Panc1 (cell line): Measurements from ENCODE around the gene BEX3. TPM values are rescaled to one million over a fixed set of nuclear protein-coding genes. Genes with fewer than 3 reads are reported as not detected.
"Not testable (repeated sequence)": the region's sequence is repeated elsewhere in the genome, so short reads cannot be mapped to it uniquely, and the experiment has no call there.

Experiments used
- ATAC-seq: fragments of 200-7000 bp; cut with Tn5 transposase; 2 replicates; pipeline ENCODE4 v1.9.1; 2020; ENCODE audit warnings: mild to moderate bottlenecking, moderate library complexity
- BruUV-seq: library from RNA; stranded (reverse); fragments of 400-500 nt; replicated peaks from 2 replicates; lab custom pipeline; 2021; lab: Mats Ljungman, UMichigan
- CTCF ChIA-PET: fragments of 300-600 bp; sonication (Branson Sonifier 250); formaldehyde crosslinking; loops from one replicate; lab custom pipeline; 2022; ENCODE audit warnings: antibody characterized with exemption; lab: Charles Lee
- POLR2A ChIA-PET: fragments of 300-600 bp; sonication (Branson Sonifier 250); formaldehyde crosslinking; loops from one replicate; lab custom pipeline; 2022; ENCODE audit warnings: antibody characterized with exemption; lab: Charles Lee
- DNase-seq: peaks from one replicate; pipeline ENCODE4 v3.0.0-alpha.2; 2010; ENCODE audit warnings: low read depth, low spot score
- H3K27ac ChIP-seq: 2 replicates; pipeline ENCODE4 v1.5.1; 2011; ENCODE audit warnings: mild to moderate bottlenecking, low read length, inconsistent platforms
- H3K27me3 ChIP-seq: fragments of 200-500 bp; sonication (Bioruptor generic); 2 replicates; pipeline ENCODE4 v1.6.0; 2014; ENCODE audit warnings: low read length, inconsistent platforms; ENCODE audit not compliant: control insufficient read depth, insufficient read depth
- H3K36me3 ChIP-seq: fragments of 200-500 bp; sonication (Bioruptor generic); 2 replicates; pipeline ENCODE4 v1.5.1; 2014; ENCODE audit warnings: inconsistent platforms, mild to moderate bottlenecking, low read length, moderate library complexity; ENCODE audit not compliant: control insufficient read depth, insufficient read depth
- H3K4me1 ChIP-seq: 2 replicates; pipeline ENCODE4 v1.5.1; 2011; ENCODE audit warnings: inconsistent platforms, mild to moderate bottlenecking, low read length, moderate library complexity; ENCODE audit not compliant: control insufficient read depth, insufficient read depth
- H3K4me3 ChIP-seq, 2 experiments: 2 replicates each; pipeline ENCODE4 v1.5.1; 2011 to 2012; ENCODE audit warnings: low read depth in 2 of 2, low read length in 2 of 2, mild to moderate bottlenecking in 2 of 2, inconsistent platforms in 1 of 2, moderate library complexity in 1 of 2
- H3K9me3 ChIP-seq: fragments of 200-500 bp; sonication (Bioruptor generic); 2 replicates; pipeline ENCODE4 v1.5.1; 2014; ENCODE audit warnings: low read depth, mild to moderate bottlenecking, inconsistent platforms, low read length, moderate library complexity; ENCODE audit not compliant: control insufficient read depth, insufficient read depth
- CTCF ChIP-seq: fragments of 450-650 bp; IDR thresholded peaks from 2 replicates; pipeline ENCODE4 v1.5.1; 2017; ENCODE audit warnings: mild to moderate bottlenecking
- POLR2AphosphoS5 ChIP-seq: IDR thresholded peaks from 2 replicates; pipeline ENCODE4 v1.6.1; 2012; ENCODE audit warnings: mild to moderate bottlenecking, low read depth, low read length, moderate library complexity
- REST ChIP-seq, 2 experiments: IDR thresholded peaks; 2 replicates each; pipeline ENCODE4 v1.6.1; 2011 to 2012; ENCODE audit warnings: low read depth in 2 of 2, control low read depth in 1 of 2, low read length in 1 of 2, mild to moderate bottlenecking in 1 of 2, moderate library complexity in 1 of 2; ENCODE audit not compliant: insufficient read depth in 1 of 2
- SIN3A ChIP-seq: IDR thresholded peaks from 2 replicates; pipeline ENCODE4 v1.6.1; 2012; ENCODE audit warnings: low read depth, mild to moderate bottlenecking, low read length, moderate library complexity, borderline replicate concordance; ENCODE audit not compliant: insufficient read depth
- TCF7L2 ChIP-seq: IDR thresholded peaks from 2 replicates; pipeline ENCODE4 v1.6.1; 2011; ENCODE audit warnings: mild to moderate bottlenecking, low read depth, low read length, inconsistent platforms
- in situ Hi-C: cut with HindIII; loops from 2 replicates; pipeline ENCODE4 v1.10.0; 2016; ENCODE audit warnings: low sequenced_read_pairs, low pct_unique_long_range_greater_than_20kb
- intact Hi-C: fragments of 100-400 bp; cut with micrococcal nuclease; formaldehyde crosslinking; loops from one replicate; pipeline ENCODE4 v1.10.0; 2022; ENCODE audit not compliant: unreplicated experiment
- total RNA-seq: library from RNA; stranded (reverse); gene quantifications from one replicate; pipeline ENCODE4 v1.2.1, GENCODE V29; 2021; ENCODE audit not compliant: unreplicated experiment

BEX3 gene
- total RNA-seq, 1 experiment from 2014 or later = 59.3 TPM

- DNase-seq (no peak), ATAC-seq (no peak)
- TSS peak; percentile 99 for BruUV-seq
- in situ Hi-C loops = no loop called here
- Histone ChIP-seq H3K4me3 (no peak overlapping the region), H3K27me3 (no peaks in the 10 kb centered on the region), H3K4me1 (peaks cover 10% of the 10 kb centered on the region), H3K27ac (no peak overlapping the region), H3K36me3 (peaks cover 2% of the 10 kb centered on the region), H3K9me3 (no peaks in the 10 kb centered on the region)
- no peak for TF ChIP-seq TCF7L2
- TF ChIP-seq POLR2AphosphoS5 = no peak
- TF ChIP-seq REST (IDR thresholded peaks at IDR 0.05; ENCODE audit: insufficient read depth in 1 of 2, low read depth in 2 of 2, low read length in 1 of 2) = no peak
- TF ChIP-seq SIN3A = no peak
- no peak for TF ChIP-seq CTCF
- intact Hi-C loops = no loop called here
- CTCF ChIA-PET = interaction anchor here (0.6 to 0.8 kb wide), 2 partner anchors 19 to 109 kb away, joined by 3 to 4 read pairs; no protein-coding TSS in a partner anchor
- POLR2A ChIA-PET = no interaction called here
Measured at GRCh38 chrX:103357871-103358270, 18.5 kb upstream of the BEX3 start.

- H3K9me3 ChIP-seq, BruUV-seq, H3K27ac ChIP-seq, in situ Hi-C loops, H3K4me3 ChIP-seq, POLR2A ChIA-PET, DNase-seq, ATAC-seq, CTCF ChIA-PET, H3K27me3 ChIP-seq, H3K36me3 ChIP-seq, intact Hi-C loops: not testable (repeated sequence)
- peaks cover 11% of the 10 kb centered on the region for H3K4me1 ChIP-seq
Measured at GRCh38 chrX:103359605-103360004, 16.7 kb upstream of the BEX3 start.

GRCh38 chrX:103360092-103360491 is 16.2 kb upstream of the BEX3 start:
- Histone ChIP-seq H3K4me1 (peaks cover 11% of the 10 kb centered on the region), H3K27ac (no peak overlapping the region), H3K36me3 (peaks cover 2% of the 10 kb centered on the region), H3K9me3 (no peaks in the 10 kb centered on the region), H3K4me3 (no peak overlapping the region), H3K27me3 (no peaks in the 10 kb centered on the region)
- DNase-seq (no peak), ATAC-seq (no peak)
- in situ Hi-C loops = no loop called here
- BruUV-seq = no TSS peak
- CTCF ChIA-PET = no interaction called here
- intact Hi-C loops = no loop called here
- no peak for TF ChIP-seq SIN3A
- TF ChIP-seq TCF7L2 = no peak
- TF ChIP-seq REST (IDR thresholded peaks at IDR 0.05; ENCODE audit: insufficient read depth in 1 of 2, low read depth in 2 of 2, low read length in 1 of 2) = no peak
- TF ChIP-seq POLR2AphosphoS5 = no peak
- no peak for TF ChIP-seq CTCF
- POLR2A ChIA-PET = no interaction called here
